Lower leg skin (tissue), 4 donors: Measurements from ENCODE around the gene EP400. TPM values are rescaled to one million over a fixed set of nuclear protein-coding genes. Genes with fewer than 3 reads are reported as not detected.
A peak's percentile ranks its signal among the peaks of the same experiment; 100 is the strongest.
"Not testable (repeated sequence)": the region's sequence is repeated elsewhere in the genome, so short reads cannot be mapped to it uniquely, and the experiment has no call there.

ENCODE experiments used
- DNase-seq, 2 donors: peaks; one replicate each; pipeline ENCODE4 v3.0.0-alpha.2; 2019; ENCODE audit warnings: low spot score in 2 of 2
- H3K4me3 ChIP-seq: fragments of 200-600 bp; sonication (generic); 2 replicates; pipeline ENCODE4 v1.5.1; 2017; ENCODE audit warnings: mild to moderate bottlenecking, low read depth; ENCODE audit not compliant: poor library complexity, severe bottlenecking
- CTCF ChIP-seq, 3 donors: fragments of 450-650 bp; IDR thresholded peaks; one replicate each; pipeline ENCODE4 v1.5.1; 2016; ENCODE audit warnings: antibody characterized with exemption in 3 of 3, mild to moderate bottlenecking in 3 of 3, moderate library complexity in 2 of 3
- POLR2A ChIP-seq, 2 donors: fragments of 450-650 bp; IDR thresholded peaks; one replicate each; pipeline ENCODE4 v1.6.1; 2016 to 2017; ENCODE audit warnings: antibody characterized with exemption in 2 of 2, mild to moderate bottlenecking in 1 of 2, moderate library complexity in 1 of 2
- WGBS, 2 donors: methylation state at CpG; one replicate each; pipeline ENCODE4 v1.1.5; 2018; 5-methylcytosine and 5-hydroxymethylcytosine counted together
- intact Hi-C: fragments of 100-400 bp; cut with DNase I; formaldehyde crosslinking; loops from one replicate; pipeline ENCODE4 v1.15.0; 2023; ENCODE audit warnings: low total_unique reads
- total RNA-seq, 4 donors: library from RNA; depleted of rRNA; stranded (reverse); fragments of >200 nt; gene quantifications; one replicate each; pipeline ENCODE4 v1.1.0, GENCODE V29; 2016

EP400 gene
- total RNA-seq, 4 donors from 2014 or later, result 22.0 to 45.8 (median 24.6) TPM

GRCh38 chr12:132099739-132100138, 150.0 kb downstream of the EP400 start:
- WGBS, 2 donors, result 91 to 94% methylated on average over 12 of the region's 12 CpGs
- TF ChIP-seq POLR2A (IDR thresholded peaks at IDR 0.05), result no peak
- no peak for TF ChIP-seq CTCF (IDR thresholded peaks at IDR 0.05)
- DNase-seq, result peak in 1 of 2 donors; percentile 54
- intact Hi-C loops, result no loop called here
- no peak overlapping the region for H3K4me3 ChIP-seq

GRCh38 chr12:132100306-132101065, 150.7 kb downstream of the EP400 start:
- WGBS, 2 donors, result 95% methylated on average over 13 of the region's 13 CpGs
- peak in 1 of 2 donors; percentile 73 for DNase-seq
- H3K4me3 ChIP-seq, result no peak overlapping the region
- intact Hi-C loops, result no loop called here
- TF ChIP-seq CTCF (IDR thresholded peaks at IDR 0.05), result no peak
- no peak for TF ChIP-seq POLR2A (IDR thresholded peaks at IDR 0.05)

GRCh38 chr12:132102297-132102696, 152.6 kb downstream of the EP400 start:
- peak in 1 of 2 donors; percentile 34 for DNase-seq
- intact Hi-C loops, result no loop called here
- WGBS, 2 donors, result 89 to 95% methylated on average over 9 of the region's 9 CpGs
- TF ChIP-seq CTCF (IDR thresholded peaks at IDR 0.05) (no peak), POLR2A (IDR thresholded peaks at IDR 0.05) (no peak)
- H3K4me3 ChIP-seq, result no peak overlapping the region

- 76 to 82% methylated on average over 14 of the region's 14 CpGs for WGBS, 2 donors
- intact Hi-C loops, H3K4me3 ChIP-seq: not testable (repeated sequence)
- DNase-seq, result peak in 1 of 2 donors; percentile 39
Observed at GRCh38 chr12:132103072-132103471, 153.3 kb downstream of the EP400 start.

GRCh38 chr12:132103542-132104308, 154.0 kb downstream of the EP400 start:
- WGBS, 2 donors, result 93 to 94% methylated on average over 26 of the region's 26 CpGs
- intact Hi-C loops, result no loop called here
- DNase-seq, result peak in 1 of 2 donors; percentile 58
- TF ChIP-seq POLR2A (IDR thresholded peaks at IDR 0.05) (no peak), CTCF (IDR thresholded peaks at IDR 0.05) (no peak)
- H3K4me3 ChIP-seq, result no peak overlapping the region

GRCh38 chr12:132105467-132105866, 155.7 kb downstream of the EP400 start:
- DNase-seq, result peak in 1 of 2 donors; percentile 39
- no peak overlapping the region for H3K4me3 ChIP-seq
- WGBS, 2 donors, result 81 to 86% methylated on average over 6 of the region's 6 CpGs
- TF ChIP-seq POLR2A (IDR thresholded peaks at IDR 0.05) (no peak), CTCF (IDR thresholded peaks at IDR 0.05) (no peak)
- intact Hi-C loops, result no loop called here
